ENCODE measurements around the gene RFPL2.
A peak's percentile ranks its signal among the peaks of the same experiment; 100 is the strongest.

The RFPL2 gene

DNA sequence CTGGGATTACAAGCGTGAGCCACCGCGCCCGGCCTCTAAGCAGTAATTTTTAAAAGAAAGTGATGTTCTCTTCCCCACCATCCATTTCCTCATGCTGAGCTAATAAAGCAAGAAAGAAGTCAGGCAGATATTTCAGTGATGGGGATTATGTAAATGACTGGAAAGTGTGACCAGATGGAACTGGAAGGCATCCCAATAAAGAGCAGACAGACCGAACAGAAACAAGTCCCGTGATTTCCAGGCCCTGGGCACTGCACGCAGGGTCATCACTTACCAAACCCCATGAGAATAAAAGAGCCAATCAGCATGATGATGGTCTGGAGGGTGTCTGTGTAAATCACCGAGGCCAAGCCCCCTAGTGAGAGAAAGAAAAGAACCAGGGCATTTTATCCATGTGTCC is 32.1 kb upstream of the RFPL2 start:
- Histone ChIP-seq H3K27me3 (ENCODE audit: insufficient read depth, low read length) (no peaks in the 10 kb centered on the region), H3K14ac (ENCODE audit: low read length) (no peak overlapping the region), H3K4ac (ENCODE audit: low read depth, low read length) (no peak overlapping the region), H3K4me2 (ENCODE audit: low read length) (no peak overlapping the region), H4K12ac (ENCODE audit: low read depth, low read length) (no peak overlapping the region), H3K4me3 (ENCODE audit: low read depth, low read length) (no peak overlapping the region), H3K18ac (ENCODE audit: low read length) (no peak overlapping the region), H2AK5ac (ENCODE audit: low read length) (no peak overlapping the region), H3K36me3 (ENCODE audit: control insufficient read depth in 1 of 2, insufficient read depth in 2 of 2, low read length in 2 of 2) (no peaks in the 10 kb centered on the region), H3K4me1 (ENCODE audit: control insufficient read depth in 1 of 2, insufficient read depth in 2 of 2, low read length in 2 of 2) (no peaks in the 10 kb centered on the region), H2BK120ac (ENCODE audit: insufficient read depth, low read length, poor library complexity) (no peak overlapping the region), H4K91ac (ENCODE audit: low read depth, low read length) (no peak overlapping the region), H3K23ac (ENCODE audit: low read length) (no peak overlapping the region), H2BK5ac (ENCODE audit: low read depth, low read length, poor library complexity) (no peak overlapping the region), H2BK12ac (ENCODE audit: low read length) (no peak overlapping the region), H3K9me3 (ENCODE audit: insufficient read depth, low read depth, low read length) (no peaks in the 10 kb centered on the region), H2AFZ (ENCODE audit: insufficient read depth, low read length, poor library complexity) (no peak overlapping the region), H4K8ac (ENCODE audit: low read depth, low read length) (no peak overlapping the region), H3K79me2 (ENCODE audit: control insufficient read depth, insufficient read depth, low read length, poor library complexity) (no peaks in the 10 kb centered on the region), H3K9ac (ENCODE audit: low read length) (no peak overlapping the region), H3K27ac (ENCODE audit: low read depth, low read length) (no peak overlapping the region), H3K79me1 (ENCODE audit: low read length) (no peaks in the 10 kb centered on the region)
- no peak for DNase-seq
- no CpG with 5 or more reads among the region's 8 CpGs for WGBS (ENCODE audit: extremely low coverage, insufficient coverage, insufficient read length)

DNA sequence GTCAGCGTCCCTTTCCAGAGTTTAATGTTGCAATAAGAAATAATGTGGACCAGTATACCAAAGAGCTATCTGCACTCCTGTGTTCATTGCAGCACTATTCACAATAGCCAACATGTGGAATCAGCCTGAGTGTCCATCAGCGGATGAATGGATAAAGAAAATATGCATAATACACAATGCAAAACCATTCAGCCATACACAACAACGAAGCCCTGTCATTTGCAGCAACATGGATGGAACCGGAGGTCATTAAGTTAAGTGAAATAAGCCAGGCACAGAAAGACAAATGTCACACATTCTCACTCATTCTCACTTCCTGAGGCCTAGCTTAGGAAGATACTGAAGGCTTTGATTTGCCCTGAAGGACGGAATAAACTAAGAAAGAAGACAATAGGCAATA is 28.2 kb upstream of the RFPL2 start:
- Histone ChIP-seq H3K4me2 (ENCODE audit: low read length) (no peak overlapping the region), H3K23ac (ENCODE audit: low read length) (no peak overlapping the region), H4K91ac (ENCODE audit: low read depth, low read length) (no peak overlapping the region), H3K79me1 (ENCODE audit: low read length) (no peaks in the 10 kb centered on the region), H3K36me3 (ENCODE audit: control insufficient read depth in 1 of 2, insufficient read depth in 2 of 2, low read length in 2 of 2) (no peaks in the 10 kb centered on the region), H2BK12ac (ENCODE audit: low read length) (no peak overlapping the region), H2AK5ac (ENCODE audit: low read length) (no peak overlapping the region), H2BK120ac (ENCODE audit: insufficient read depth, low read length, poor library complexity) (no peak overlapping the region), H2AFZ (ENCODE audit: insufficient read depth, low read length, poor library complexity) (no peak overlapping the region), H3K27me3 (ENCODE audit: insufficient read depth, low read length) (no peaks in the 10 kb centered on the region), H4K8ac (ENCODE audit: low read depth, low read length) (no peak overlapping the region), H3K9ac (ENCODE audit: low read length) (no peak overlapping the region), H3K27ac (ENCODE audit: low read depth, low read length) (no peak overlapping the region), H3K4me1 (ENCODE audit: control insufficient read depth in 1 of 2, insufficient read depth in 2 of 2, low read length in 2 of 2) (no peaks in the 10 kb centered on the region), H3K79me2 (ENCODE audit: control insufficient read depth, insufficient read depth, low read length, poor library complexity) (no peaks in the 10 kb centered on the region), H4K12ac (ENCODE audit: low read depth, low read length) (no peak overlapping the region), H3K9me3 (ENCODE audit: insufficient read depth, low read depth, low read length) (peaks cover 2% of the 10 kb centered on the region), H3K4me3 (ENCODE audit: low read depth, low read length) (no peak overlapping the region), H3K18ac (ENCODE audit: low read length) (no peak overlapping the region), H3K4ac (ENCODE audit: low read depth, low read length) (no peak overlapping the region), H2BK5ac (ENCODE audit: low read depth, low read length, poor library complexity) (no peak overlapping the region), H3K14ac (ENCODE audit: low read length) (no peak overlapping the region)
- DNase-seq = no peak
- no CpG with 5 or more reads among the region's 5 CpGs for WGBS (ENCODE audit: extremely low coverage, insufficient coverage, insufficient read length)

GRCh38 chr22:32232191-32232830 is 27.4 kb upstream of the RFPL2 start:
- H3K4me3 ChIP-seq (ENCODE audit: low read depth, low read length) = no peak overlapping the region
- H3K79me2 ChIP-seq (ENCODE audit: control insufficient read depth, insufficient read depth, low read length, poor library complexity) = no peaks in the 10 kb centered on the region
- H3K9me3 ChIP-seq (ENCODE audit: insufficient read depth, low read depth, low read length) = peaks cover 2% of the 10 kb centered on the region
- H3K23ac ChIP-seq (ENCODE audit: low read length) = no peak overlapping the region
- H3K4me2 ChIP-seq (ENCODE audit: low read length) = no peak overlapping the region
- H3K14ac ChIP-seq (ENCODE audit: low read length) = no peak overlapping the region
- no peaks in the 10 kb centered on the region for H3K79me1 ChIP-seq (ENCODE audit: low read length)
- no peak overlapping the region for H3K27ac ChIP-seq (ENCODE audit: low read depth, low read length)
- no peak overlapping the region for H2AK5ac ChIP-seq (ENCODE audit: low read length)
- H3K9ac ChIP-seq (ENCODE audit: low read length) = no peak overlapping the region
- no peak overlapping the region for H4K12ac ChIP-seq (ENCODE audit: low read depth, low read length)
- no peak for DNase-seq
- H3K18ac ChIP-seq (ENCODE audit: low read length) = no peak overlapping the region
- no CpG with 5 or more reads among the region's 5 CpGs for WGBS (ENCODE audit: extremely low coverage, insufficient coverage, insufficient read length)
- H2BK12ac ChIP-seq (ENCODE audit: low read length) = no peak overlapping the region
- H4K8ac ChIP-seq (ENCODE audit: low read depth, low read length) = no peak overlapping the region
- no peak overlapping the region for H2BK5ac ChIP-seq (ENCODE audit: low read depth, low read length, poor library complexity)
- no peak overlapping the region for H2AFZ ChIP-seq (ENCODE audit: insufficient read depth, low read length, poor library complexity)
- no peaks in the 10 kb centered on the region for H3K4me1 ChIP-seq (ENCODE audit: control insufficient read depth in 1 of 2, insufficient read depth in 2 of 2, low read length in 2 of 2)
- no peak overlapping the region for H3K4ac ChIP-seq (ENCODE audit: low read depth, low read length)
- H3K36me3 ChIP-seq (ENCODE audit: control insufficient read depth in 1 of 2, insufficient read depth in 2 of 2, low read length in 2 of 2) = no peaks in the 10 kb centered on the region
- H3K27me3 ChIP-seq (ENCODE audit: insufficient read depth, low read length) = no peaks in the 10 kb centered on the region
- H4K91ac ChIP-seq (ENCODE audit: low read depth, low read length) = no peak overlapping the region
- H2BK120ac ChIP-seq (ENCODE audit: insufficient read depth, low read length, poor library complexity) = no peak overlapping the region

- Histone ChIP-seq H4K91ac (ENCODE audit: low read depth, low read length) (no peak overlapping the region), H2BK5ac (ENCODE audit: low read depth, low read length, poor library complexity) (no peak overlapping the region), H3K79me1 (ENCODE audit: low read length) (no peaks in the 10 kb centered on the region), H4K8ac (ENCODE audit: low read depth, low read length) (no peak overlapping the region), H3K14ac (ENCODE audit: low read length) (no peak overlapping the region), H3K4me2 (ENCODE audit: low read length) (no peak overlapping the region), H3K4ac (ENCODE audit: low read depth, low read length) (no peak overlapping the region), H3K79me2 (ENCODE audit: control insufficient read depth, insufficient read depth, low read length, poor library complexity) (no peaks in the 10 kb centered on the region), H2BK12ac (ENCODE audit: low read length) (no peak overlapping the region), H2AK5ac (ENCODE audit: low read length) (no peak overlapping the region), H2BK120ac (ENCODE audit: insufficient read depth, low read length, poor library complexity) (no peak overlapping the region), H3K4me1 (ENCODE audit: control insufficient read depth in 1 of 2, insufficient read depth in 2 of 2, low read length in 2 of 2) (no peaks in the 10 kb centered on the region), H3K27ac (ENCODE audit: low read depth, low read length) (no peak overlapping the region), H3K18ac (ENCODE audit: low read length) (no peak overlapping the region), H3K27me3 (ENCODE audit: insufficient read depth, low read length) (no peaks in the 10 kb centered on the region), H3K23ac (ENCODE audit: low read length) (no peak overlapping the region), H3K9me3 (ENCODE audit: insufficient read depth, low read depth, low read length) (peaks cover 2% of the 10 kb centered on the region), H4K12ac (ENCODE audit: low read depth, low read length) (no peak overlapping the region), H3K4me3 (ENCODE audit: low read depth, low read length) (no peak overlapping the region), H3K9ac (ENCODE audit: low read length) (no peak overlapping the region), H3K36me3 (ENCODE audit: control insufficient read depth in 1 of 2, insufficient read depth in 2 of 2, low read length in 2 of 2) (no peaks in the 10 kb centered on the region), H2AFZ (ENCODE audit: insufficient read depth, low read length, poor library complexity) (no peak overlapping the region)
- DNase-seq = peak in 1 of 2 donors; percentile 3
- no CpG with 5 or more reads among the region's 7 CpGs for WGBS (ENCODE audit: extremely low coverage, insufficient coverage, insufficient read length)
These were observed 21.6 kb upstream of the RFPL2 start for GRCh38 chr22:32226326-32227104.

Data from trophoblast cell (in vitro differentiated cells and primary cell).